Stimulated activated CD4-positive, alpha-beta T cell treated with anti-CD3 and anti-CD28 coated beads, TNF-alpha, amount 100 ng/mL, for 1 hour (primary cell): ENCODE data around the gene PPP1R14B.

ENCODE experiments used
- DNase-seq, 3 donors: peaks; one replicate each; pipeline ENCODE4 v3.0.0-alpha.2; 2020; ENCODE audit warnings: low read depth in 3 of 3, low spot score in 1 of 3

The PPP1R14B gene, protein sequence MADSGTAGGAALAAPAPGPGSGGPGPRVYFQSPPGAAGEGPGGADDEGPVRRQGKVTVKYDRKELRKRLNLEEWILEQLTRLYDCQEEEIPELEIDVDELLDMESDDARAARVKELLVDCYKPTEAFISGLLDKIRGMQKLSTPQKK

DNA sequence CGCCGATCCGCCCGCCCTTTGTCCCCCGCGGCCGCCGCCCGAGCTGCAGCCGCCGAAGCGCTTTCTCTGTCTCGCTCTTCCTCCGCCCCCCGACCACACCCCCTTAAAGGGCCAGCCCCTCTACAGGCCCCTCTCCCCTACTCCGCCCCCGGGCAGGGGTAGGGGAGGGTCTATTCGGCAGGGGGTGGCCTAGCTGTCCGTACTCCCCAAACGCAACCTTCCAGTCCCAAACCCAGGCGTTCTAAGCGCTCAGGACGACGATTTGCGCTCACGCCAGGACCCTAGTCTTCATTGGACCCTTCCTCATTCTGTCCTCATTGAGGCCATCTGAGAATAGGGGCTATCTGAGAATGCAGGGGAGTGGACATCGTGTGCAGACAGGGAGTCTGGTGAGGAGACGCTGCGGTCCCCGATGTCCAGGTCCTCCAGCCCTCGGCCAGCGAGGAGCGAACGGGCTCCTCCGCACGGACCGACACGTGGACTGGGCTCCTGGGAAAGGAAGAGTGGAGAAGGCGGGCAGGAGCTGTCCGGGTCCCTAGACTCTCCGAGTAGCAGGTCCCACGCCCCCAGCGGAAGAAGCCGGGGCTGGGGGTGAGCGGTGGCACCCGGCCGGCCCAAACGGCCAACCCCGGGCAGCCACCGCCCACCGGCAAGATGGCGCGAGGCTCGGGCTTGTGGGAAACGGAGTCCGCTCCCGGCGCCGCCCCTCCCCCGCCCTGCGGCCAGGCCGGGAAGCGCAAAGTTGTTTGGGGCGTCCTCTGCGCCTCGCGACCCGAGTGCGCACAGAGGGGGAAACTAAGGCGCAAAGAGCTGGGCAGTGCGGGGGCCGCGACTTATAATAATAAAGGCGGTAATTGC, at the start of gene PPP1R14B:
TSS of gene PPP1R14B (minus strand) at position 73 of the 858 bp plus-strand sequence. CDS start 270 bp downstream, outside the sequence.
- peak in 2 of 3 donors; percentile 57 to 82 for DNase-seq

DNA sequence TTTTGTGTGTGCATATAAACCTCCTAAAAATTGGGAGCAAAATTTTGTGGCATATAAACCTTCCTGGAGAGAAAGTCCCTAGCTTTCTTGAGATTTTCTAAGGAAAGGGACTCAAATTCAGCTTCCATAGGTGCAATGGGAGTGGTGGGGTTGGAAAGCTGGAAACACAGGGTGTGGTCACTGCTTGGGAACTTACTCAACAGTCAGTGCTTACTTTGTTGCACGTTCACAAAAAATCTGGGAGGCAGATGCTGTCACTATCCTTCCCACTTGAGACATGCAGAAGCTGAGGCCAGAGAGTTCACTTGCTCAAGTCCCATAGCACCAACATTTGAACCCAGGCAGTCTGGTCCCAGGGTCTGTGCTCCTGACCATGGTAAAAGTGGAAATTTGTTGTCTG, 49.5 kb upstream of the PPP1R14B start:
- no peak for DNase-seq

DNA sequence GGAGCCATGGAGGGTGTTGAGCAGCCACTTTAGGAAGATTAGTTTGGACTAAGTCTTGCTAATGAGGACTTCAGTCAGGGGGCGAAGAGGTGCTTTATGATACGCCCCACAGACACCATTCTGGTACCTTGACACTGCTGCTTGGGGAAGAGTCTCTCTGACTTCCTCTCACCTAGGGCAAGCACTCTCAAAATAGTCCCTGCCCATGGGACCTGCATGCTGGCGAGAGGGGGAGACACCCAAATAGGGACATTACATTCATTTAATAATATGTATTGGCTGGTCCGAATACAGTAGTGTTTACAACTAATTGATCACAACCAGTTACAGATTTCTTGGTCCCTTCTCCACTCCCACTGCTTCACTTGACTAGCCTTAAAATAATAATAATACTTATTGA, 49.0 kb upstream of the PPP1R14B start:
- no peak for DNase-seq

DNA sequence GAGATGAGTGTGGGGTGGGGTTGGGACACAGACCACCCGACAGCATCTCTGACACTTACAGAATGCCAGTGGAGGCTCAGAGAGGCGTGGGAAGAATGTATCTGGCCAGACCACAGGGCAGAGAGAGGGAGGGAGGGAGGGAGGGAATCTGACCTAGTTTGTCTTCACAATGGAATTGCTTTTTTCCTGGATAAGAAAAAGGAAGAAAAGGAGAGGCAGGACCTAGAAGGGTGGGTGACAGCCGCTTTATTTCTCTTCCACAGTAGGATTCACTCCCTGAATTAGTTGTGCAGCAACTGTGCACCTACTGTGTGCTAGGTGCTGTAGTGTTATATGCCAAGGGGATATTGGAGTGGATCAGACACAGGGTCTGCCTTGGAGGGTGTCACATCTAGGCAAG, 48.0 kb upstream of the PPP1R14B start:
- no peak for DNase-seq

DNA sequence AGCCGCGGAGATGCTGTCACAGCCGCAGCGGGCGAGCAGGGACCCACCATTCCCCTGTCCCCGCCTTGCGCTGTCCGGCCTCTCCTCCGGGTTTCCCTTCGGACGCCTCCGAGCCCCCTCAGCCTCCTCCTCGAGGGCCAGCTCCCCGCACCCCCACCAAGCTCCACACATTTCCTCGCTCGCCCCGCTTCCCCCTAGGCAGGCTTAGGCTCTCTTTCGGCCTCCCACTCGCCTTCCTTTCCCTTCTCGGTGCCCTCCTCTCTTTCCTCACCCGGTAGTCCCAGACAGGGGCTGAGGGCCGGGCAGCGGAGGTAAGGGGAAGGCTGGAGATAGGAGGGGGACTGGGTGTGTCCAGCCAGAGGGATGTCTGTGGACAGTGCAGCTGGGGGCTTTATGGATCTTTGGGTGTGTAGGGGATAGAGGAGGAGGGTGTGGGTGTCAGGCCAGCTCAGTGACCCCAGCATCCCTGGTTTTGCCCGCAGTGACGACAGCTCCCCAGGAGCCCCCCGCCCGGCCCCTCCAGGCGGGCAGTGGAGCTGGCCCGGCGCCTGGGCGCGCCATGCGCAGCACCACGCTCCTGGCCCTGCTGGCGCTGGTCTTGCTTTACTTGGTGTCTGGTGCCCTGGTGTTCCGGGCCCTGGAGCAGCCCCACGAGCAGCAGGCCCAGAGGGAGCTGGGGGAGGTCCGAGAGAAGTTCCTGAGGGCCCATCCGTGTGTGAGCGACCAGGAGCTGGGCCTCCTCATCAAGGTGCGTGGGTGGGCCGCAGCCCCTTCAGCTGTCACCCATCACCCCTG, 45.9 kb upstream of the PPP1R14B start:
- DNase-seq, result no peak

- DNase-seq, result no peak
These were observed 45.2 kb upstream of the PPP1R14B start for GRCh38 chr11:64291752-64292459.

GRCh38 chr11:64291262-64291751, 44.6 kb upstream of the PPP1R14B start, which contains the start of gene KCNK4:
Gene KCNK4 (plus strand): TSS chr11:64291302. CDS start chr11:64293019, 1,717 bp downstream.
- no peak for DNase-seq

- DNase-seq, result no peak
These were observed 43.9 kb upstream of the PPP1R14B start for GRCh38 chr11:64290352-64291261.

DNA sequence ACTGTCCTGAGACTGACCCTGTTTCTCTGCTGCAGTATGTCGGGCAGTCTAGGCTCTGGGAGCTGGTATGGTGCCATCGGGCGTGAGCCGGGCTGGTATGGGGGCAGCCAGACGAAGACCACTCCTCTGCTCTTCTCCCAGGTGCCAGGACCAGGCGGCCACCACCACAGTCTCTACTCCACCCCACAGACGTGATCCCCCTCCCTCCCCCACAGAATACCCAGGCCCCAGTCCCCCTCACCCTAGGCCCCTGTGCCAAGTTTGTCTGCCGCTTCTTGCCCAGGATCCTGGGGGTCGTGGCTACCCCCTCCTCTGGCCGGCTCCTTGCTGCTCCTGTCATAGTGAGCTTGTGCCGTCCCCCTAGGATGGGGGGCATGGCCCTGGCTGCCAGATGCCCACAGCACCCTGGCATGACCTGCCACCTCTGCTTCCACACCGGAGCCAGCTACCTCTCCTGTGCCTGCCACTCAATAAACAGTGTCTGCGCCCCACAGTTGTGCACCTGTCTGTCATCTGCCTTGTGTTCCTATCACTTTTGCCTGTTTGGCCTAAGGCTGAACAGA, 42.3 kb upstream of the PPP1R14B start:
- no peak for DNase-seq

GRCh38 chr11:64288353-64288750, 41.6 kb upstream of the PPP1R14B start:
- no peak for DNase-seq

GRCh38 chr11:64287676-64288352, 41.1 kb upstream of the PPP1R14B start:
- no peak for DNase-seq

GRCh38 chr11:64286801-64287159, 40.0 kb upstream of the PPP1R14B start:
- DNase-seq, result no peak

- DNase-seq, result no peak
These were observed 39.4 kb upstream of the PPP1R14B start for GRCh38 chr11:64285885-64286800.

GRCh38 chr11:64284962-64285884, 38.5 kb upstream of the PPP1R14B start, which contains the start of gene GPR137:
Gene GPR137 (plus strand): TSS chr11:64285848. CDS start chr11:64286525, 677 bp downstream.
- DNase-seq, result peak; percentile 75 to 96 (median 85)

- DNase-seq, result peak; percentile 82 to 91 (median 85)
These were observed 37.6 kb upstream of the PPP1R14B start, which contains the start of gene BAD for GRCh38 chr11:64284048-64284961. Gene BAD (minus strand): TSS chr11:64284665. CDS start chr11:64284368, 297 bp downstream.

DNA sequence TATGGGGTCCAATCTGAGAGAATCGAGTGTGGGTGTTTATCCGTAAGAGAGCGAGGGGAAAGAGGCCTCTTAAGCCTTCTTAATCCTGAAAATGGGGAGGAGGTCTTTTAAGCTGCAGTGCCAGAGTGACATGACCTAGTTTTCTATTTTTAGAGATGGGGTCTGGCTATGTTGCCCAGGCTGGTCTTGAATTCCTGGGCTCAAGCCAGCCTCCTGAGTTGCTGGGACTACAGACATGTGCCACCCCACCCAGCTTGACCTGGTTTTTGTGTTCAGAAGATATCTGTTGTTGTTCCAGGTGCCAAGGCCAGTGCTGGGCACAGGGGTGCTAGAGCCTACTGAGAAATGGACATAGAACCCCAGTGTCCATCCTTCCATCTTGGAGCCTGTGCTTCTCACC, 36.3 kb upstream of the PPP1R14B start:
- no peak for DNase-seq
